Measurements from ENCODE around the gene ALDH1L1. TPM values are rescaled to one million over a fixed set of nuclear protein-coding genes. Genes with fewer than 3 reads are reported as not detected.

The ALDH1L1 gene
- total RNA-seq, 4 donors from 2014 or later = 5.9 to 32.2 (median 16.1) TPM

GRCh38 chr3:126116526-126116925 lies 63.9 kb downstream of the ALDH1L1 start:
- no peak for DNase-seq
- no peaks in the 10 kb centered on the region for H3K36me3 ChIP-seq
- H3K27ac ChIP-seq = no peak overlapping the region
- in situ Hi-C loops (cut with MboI; ENCODE audit: low pct_ligation_motif_present in 1 of 4, low pct_unique_long_range_greater_than_20kb in 1 of 4, low sequenced_read_pairs in 3 of 4) (no loop called here), intact Hi-C loops (cut with DNase I; ENCODE audit: low total_unique reads) (no loop called here)
- no peak for TF ChIP-seq POLR2AphosphoS5 (IDR thresholded peaks at IDR 0.05)
- no peak for TF ChIP-seq EP300 (IDR thresholded peaks at IDR 0.05; ENCODE audit: low read depth)
- TF ChIP-seq POLR2A (IDR thresholded peaks at IDR 0.05) = no peak
- no peak for TF ChIP-seq CTCF (IDR thresholded peaks at IDR 0.05)
- no peaks in the 10 kb centered on the region for H3K9me3 ChIP-seq
- no peaks in the 10 kb centered on the region for H3K27me3 ChIP-seq
- WGBS, 2 donors (ENCODE audit: low coverage in 1 of 2) = 100% methylated on average over 1 of the region's 1 CpG; no CpG with 5 or more reads in 1 of the 2 donors
- no peak overlapping the region for H3K4me3 ChIP-seq
- H3K4me1 ChIP-seq = no peaks in the 10 kb centered on the region

- no peaks in the 10 kb centered on the region for H3K36me3 ChIP-seq
- TF ChIP-seq POLR2AphosphoS5 (IDR thresholded peaks at IDR 0.05) (no peak), POLR2A (IDR thresholded peaks at IDR 0.05) (no peak), EP300 (IDR thresholded peaks at IDR 0.05; ENCODE audit: low read depth) (no peak), CTCF (IDR thresholded peaks at IDR 0.05) (no peak)
- in situ Hi-C loops (cut with MboI; ENCODE audit: low pct_ligation_motif_present in 1 of 4, low pct_unique_long_range_greater_than_20kb in 1 of 4, low sequenced_read_pairs in 3 of 4) = no loop called here
- no peaks in the 10 kb centered on the region for H3K27me3 ChIP-seq
- H3K4me3 ChIP-seq = no peak overlapping the region
- 80 to 92% methylated on average over 3 to 16 of the region's 16 CpGs for WGBS, 2 donors (ENCODE audit: low coverage in 1 of 2)
- H3K9me3 ChIP-seq = no peaks in the 10 kb centered on the region
- DNase-seq = peak; percentile 4
- H3K27ac ChIP-seq = no peak overlapping the region
- no peaks in the 10 kb centered on the region for H3K4me1 ChIP-seq
- intact Hi-C loops (cut with DNase I; ENCODE audit: low total_unique reads) = no loop called here
These were observed 65.7 kb downstream of the ALDH1L1 start for GRCh38 chr3:126114443-126115386.

- Histone ChIP-seq H3K9me3 (no peaks in the 10 kb centered on the region), H3K27ac (no peak overlapping the region), H3K4me3 (no peak overlapping the region), H3K27me3 (no peaks in the 10 kb centered on the region), H3K36me3 (no peaks in the 10 kb centered on the region), H3K4me1 (no peaks in the 10 kb centered on the region)
- in situ Hi-C loops (cut with MboI; ENCODE audit: low pct_ligation_motif_present in 1 of 4, low pct_unique_long_range_greater_than_20kb in 1 of 4, low sequenced_read_pairs in 3 of 4) (no loop called here), intact Hi-C loops (cut with DNase I; ENCODE audit: low total_unique reads) (no loop called here)
- DNase-seq = peak; percentile 3
- 79% methylated on average over 9 of the region's 9 CpGs; no CpG with 5 or more reads in 1 of the 2 donors for WGBS, 2 donors (ENCODE audit: low coverage in 1 of 2)
- TF ChIP-seq POLR2A (IDR thresholded peaks at IDR 0.05) (no peak), CTCF (IDR thresholded peaks at IDR 0.05) (peak in 2 of 5 experiments; percentile 14), POLR2AphosphoS5 (IDR thresholded peaks at IDR 0.05) (no peak), EP300 (IDR thresholded peaks at IDR 0.05; ENCODE audit: low read depth) (no peak)
These were observed 66.5 kb downstream of the ALDH1L1 start for GRCh38 chr3:126113733-126114442.

GRCh38 chr3:126113238-126113555 lies 67.2 kb downstream of the ALDH1L1 start:
- no peaks in the 10 kb centered on the region for H3K27me3 ChIP-seq
- no peak for DNase-seq
- no peak overlapping the region for H3K27ac ChIP-seq
- TF ChIP-seq EP300 (IDR thresholded peaks at IDR 0.05; ENCODE audit: low read depth) = no peak
- H3K4me1 ChIP-seq = no peaks in the 10 kb centered on the region
- in situ Hi-C loops (cut with MboI; ENCODE audit: low pct_ligation_motif_present in 1 of 4, low pct_unique_long_range_greater_than_20kb in 1 of 4, low sequenced_read_pairs in 3 of 4) = no loop called here
- H3K4me3 ChIP-seq = no peak overlapping the region
- no peaks in the 10 kb centered on the region for H3K9me3 ChIP-seq
- WGBS, 2 donors (ENCODE audit: low coverage in 1 of 2) = 83% methylated on average over 6 of the region's 6 CpGs; no CpG with 5 or more reads in 1 of the 2 donors
- no peaks in the 10 kb centered on the region for H3K36me3 ChIP-seq
- intact Hi-C loops (cut with DNase I; ENCODE audit: low total_unique reads) = no loop called here

Measured in transverse colon (tissue), 4 donors.